HepG2 (cell line): ENCODE measurements around the gene EDAR.

Experiments
- JUND ChIP-seq: sonication (generic); formaldehyde crosslinking; IDR thresholded peaks from 2 replicates; pipeline ENCODE4 v1.8.0; 2022; ENCODE audit warnings: mild to moderate bottlenecking, missing genetic modification reagents
- POLR2A ChIP-seq, 2 experiments: IDR thresholded peaks; 2 replicates each; pipeline ENCODE4 v1.6.1; 2011; ENCODE audit warnings: low read depth in 2 of 2, low read length in 2 of 2, mild to moderate bottlenecking in 1 of 2, moderate library complexity in 1 of 2; ENCODE audit not compliant: insufficient read depth in 1 of 2

DNA sequence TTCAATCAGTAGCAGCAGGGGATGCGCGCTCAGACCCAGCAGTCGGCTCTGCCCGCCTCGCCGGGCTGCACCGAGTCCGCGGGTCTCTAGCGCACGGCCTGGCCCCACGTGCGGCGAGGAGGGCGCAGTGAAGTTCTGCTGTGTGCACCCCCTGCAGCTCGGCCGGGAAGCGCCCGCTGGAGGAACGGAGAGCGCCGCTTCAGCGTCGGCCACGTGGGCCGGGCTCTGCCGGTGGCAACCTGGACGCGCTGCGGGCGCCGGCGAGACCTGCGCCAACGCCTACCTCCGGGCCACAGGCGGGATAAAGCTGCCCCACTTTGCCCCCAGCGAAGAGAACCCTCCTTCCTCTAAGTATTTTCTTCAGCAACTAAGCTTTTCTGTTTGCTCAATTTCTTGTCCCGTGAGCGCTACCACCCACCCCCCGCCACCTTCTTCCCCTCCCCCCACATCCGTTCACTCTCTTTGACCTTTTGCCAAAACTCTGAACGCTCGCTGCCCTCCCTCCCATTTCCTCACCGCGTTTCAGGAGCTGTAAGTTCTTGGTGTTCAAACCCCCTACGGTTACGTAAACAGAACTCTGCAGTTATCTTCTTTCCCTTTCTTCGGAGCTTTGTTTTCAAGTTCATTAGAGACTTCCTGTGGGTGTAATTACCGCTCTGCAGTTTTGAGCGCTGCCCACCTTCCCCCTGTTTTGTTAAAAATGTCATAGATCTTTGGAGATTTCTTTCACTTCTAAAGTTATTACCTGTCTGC, 42.6 kb upstream of the EDAR start:
- TF ChIP-seq POLR2A (IDR thresholded peaks at IDR 0.05; ENCODE audit: insufficient read depth in 1 of 2, low read depth in 2 of 2, low read length in 2 of 2): no peak
- no peak for TF ChIP-seq JUND (CRISPR knock-in tag)
